Left colon (tissue), 2 donors: ENCODE results near the gene ADI1. TPM values are rescaled to one million over a fixed set of nuclear protein-coding genes. Genes with fewer than 3 reads are reported as not detected.
"Not testable (repeated sequence)": the region's sequence is repeated elsewhere in the genome, so short reads cannot be mapped to it uniquely, and the experiment has no call there.

ENCODE experiments used
- ATAC-seq: fragments of 200-7000 bp; cut with Tn5 transposase; one replicate; pipeline ENCODE4 v1.9.1; 2020; ENCODE audit warnings: mild to moderate bottlenecking, moderate library complexity
- DNase-seq, 2 donors: peaks; one replicate each; pipeline ENCODE4 v3.0.0-alpha.2; 2020
- intact Hi-C, 2 donors: fragments of 100-400 bp; cut with DNase I in 1 of 2; cut with micrococcal nuclease in 1 of 2; formaldehyde crosslinking; loops; one replicate each; pipeline versions ENCODE4 v1.11.2 to v1.14.0; 2022; cut with DNase I, micrococcal nuclease
- total RNA-seq, 2 donors: library from RNA; stranded (reverse); fragmentation: NEBNext Ultra II Directional; extraction: Animal tissue kit (Norgen Biotek cat#: 25700); gene quantifications; one replicate each; pipeline ENCODE4 v1.2.1, GENCODE V29; 2021
- donor health status: DM: no; HTN: no; CAD: no.
- donor health status: DM: yes; HTN: yes; CAD: no.

ADI1 gene
- total RNA-seq, 2 donors from 2014 or later = 64.3 to 105 TPM

GRCh38 chr2:3533836-3534235 lies 14.5 kb upstream of the ADI1 start:
- DNase-seq (no peak), ATAC-seq (no peak)
- intact Hi-C loops = no loop called here

- intact Hi-C loops = no loop called here
- peak in 1 of 2 donors; percentile 42 for DNase-seq
- ATAC-seq = no peak
These were observed 13.6 kb upstream of the ADI1 start for GRCh38 chr2:3532941-3533340.

- intact Hi-C loops = no loop called here
- DNase-seq = no peak
- no peak for ATAC-seq
These were observed 10.1 kb upstream of the ADI1 start for GRCh38 chr2:3529316-3530025.

- ATAC-seq (peak; percentile 59), DNase-seq (no peak)
- intact Hi-C loops = no loop called here
These were observed 8.8 kb upstream of the ADI1 start for GRCh38 chr2:3527886-3528785.

- ATAC-seq (no peak), DNase-seq (no peak)
- intact Hi-C loops = no loop called here
These were observed 7.5 kb upstream of the ADI1 start for GRCh38 chr2:3526871-3527270.

- intact Hi-C loops = no loop called here
- ATAC-seq (no peak), DNase-seq (no peak)
These were observed 4.3 kb upstream of the ADI1 start for GRCh38 chr2:3523551-3524041.

- DNase-seq (peak in 1 of 2 donors; percentile 32), ATAC-seq (no peak)
- intact Hi-C loops = no loop called here
These were observed 3.7 kb upstream of the ADI1 start for GRCh38 chr2:3522961-3523421.

GRCh38 chr2:3520591-3520990 lies 1.3 kb upstream of the ADI1 start:
- DNase-seq = no peak
- intact Hi-C loops = no loop called here

GRCh38 chr2:3518496-3519254 lies 656 bp downstream of the ADI1 start:
- intact Hi-C loops = no loop called here
- ATAC-seq (peak; percentile 83), DNase-seq (peak; percentile 97 to 98)

More at GRCh38 chr2:3520591-3520990, 1.3 kb upstream of the ADI1 start:
- no peak for ATAC-seq

GRCh38 chr2:3517948-3518495 lies 1.3 kb downstream of the ADI1 start:
- ATAC-seq = no peak
- DNase-seq = no peak
- intact Hi-C loops = no loop called here

- ATAC-seq (no peak), DNase-seq (no peak)
- intact Hi-C loops = no loop called here
These were observed 2.5 kb downstream of the ADI1 start for GRCh38 chr2:3516831-3517230.

- DNase-seq, intact Hi-C loops, ATAC-seq: not testable (repeated sequence)
These were observed 3.9 kb downstream of the ADI1 start for GRCh38 chr2:3515438-3515837.

- intact Hi-C loops = no loop called here
- DNase-seq (no peak), ATAC-seq (no peak)
These were observed 6.1 kb downstream of the ADI1 start for GRCh38 chr2:3513026-3513810.

- ATAC-seq (no peak), DNase-seq (no peak)
- intact Hi-C loops = no loop called here
These were observed 7.2 kb downstream of the ADI1 start for GRCh38 chr2:3512086-3512485.

GRCh38 chr2:3505771-3506170 lies 13.6 kb downstream of the ADI1 start:
- ATAC-seq (peak; percentile 96), DNase-seq (peak; percentile 58 to 70)
- intact Hi-C loops = no loop called here

- no peak for ATAC-seq
- intact Hi-C loops = no loop called here
- DNase-seq = no peak
These were observed 14.6 kb downstream of the ADI1 start for GRCh38 chr2:3504741-3505140.

GRCh38 chr2:3503483-3503882 lies 15.8 kb downstream of the ADI1 start:
- ATAC-seq = no peak
- intact Hi-C loops = no loop called here
- no peak for DNase-seq

GRCh38 chr2:3503046-3503445 lies 16.3 kb downstream of the ADI1 start:
- no peak for DNase-seq
- ATAC-seq = no peak
- intact Hi-C loops = no loop called here
